Measurements from ENCODE around the gene FKBP14. TPM values are rescaled to one million over a fixed set of nuclear protein-coding genes. Genes with fewer than 3 reads are reported as not detected.
A peak's percentile ranks its signal among the peaks of the same experiment; 100 is the strongest.

The FKBP14 gene
- total and polyA plus RNA-seq, 12 donors, result 3.0 to 16.0 (median 13.1) TPM

GRCh38 chr7:30036220-30036619 is 9.7 kb upstream of the FKBP14 start:
- DNase-seq (no peak), ATAC-seq (no peak)
- Histone ChIP-seq H3K9me3 (no peaks in the 10 kb centered on the region), H3K4me3 (no peak overlapping the region), H3K4me1 (peaks cover 0 to 26% (median 12%) of the 10 kb centered on the region in 9 donors), H3K36me3 (no peaks in the 10 kb centered on the region), H3K27ac (no peak overlapping the region), H3K27me3 (no peaks in the 10 kb centered on the region)
- WGBS, 2 donors, result 96 to 97% methylated on average over 2 of the region's 2 CpGs
- TF ChIP-seq, protein P1, sequence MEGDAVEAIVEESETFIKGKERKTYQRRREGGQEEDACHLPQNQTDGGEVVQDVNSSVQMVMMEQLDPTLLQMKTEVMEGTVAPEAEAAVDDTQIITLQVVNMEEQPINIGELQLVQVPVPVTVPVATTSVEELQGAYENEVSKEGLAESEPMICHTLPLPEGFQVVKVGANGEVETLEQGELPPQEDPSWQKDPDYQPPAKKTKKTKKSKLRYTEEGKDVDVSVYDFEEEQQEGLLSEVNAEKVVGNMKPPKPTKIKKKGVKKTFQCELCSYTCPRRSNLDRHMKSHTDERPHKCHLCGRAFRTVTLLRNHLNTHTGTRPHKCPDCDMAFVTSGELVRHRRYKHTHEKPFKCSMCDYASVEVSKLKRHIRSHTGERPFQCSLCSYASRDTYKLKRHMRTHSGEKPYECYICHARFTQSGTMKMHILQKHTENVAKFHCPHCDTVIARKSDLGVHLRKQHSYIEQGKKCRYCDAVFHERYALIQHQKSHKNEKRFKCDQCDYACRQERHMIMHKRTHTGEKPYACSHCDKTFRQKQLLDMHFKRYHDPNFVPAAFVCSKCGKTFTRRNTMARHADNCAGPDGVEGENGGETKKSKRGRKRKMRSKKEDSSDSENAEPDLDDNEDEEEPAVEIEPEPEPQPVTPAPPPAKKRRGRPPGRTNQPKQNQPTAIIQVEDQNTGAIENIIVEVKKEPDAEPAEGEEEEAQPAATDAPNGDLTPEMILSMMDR (IDR thresholded peaks at IDR 0.05), result no peak
- intact Hi-C loops (cut with DNase I), result no loop called here

- intact Hi-C loops (cut with DNase I), result no loop called here
- no peak overlapping the region for H3K27ac ChIP-seq
- peaks cover 0 to 34% (median 22%) of the 10 kb centered on the region in 9 donors for H3K4me1 ChIP-seq
- TF ChIP-seq, protein P1 (IDR thresholded peaks at IDR 0.05), result no peak
- ATAC-seq (no peak), DNase-seq (no peak)
- H3K4me3 ChIP-seq, result no peak overlapping the region
- no peaks in the 10 kb centered on the region for H3K27me3 ChIP-seq
- no peaks in the 10 kb centered on the region for H3K9me3 ChIP-seq
- 87 to 93% methylated on average over 3 of the region's 3 CpGs for WGBS, 2 donors
- no peaks in the 10 kb centered on the region for H3K36me3 ChIP-seq
These were observed 8.0 kb upstream of the FKBP14 start for GRCh38 chr7:30034501-30034900.

DNA sequence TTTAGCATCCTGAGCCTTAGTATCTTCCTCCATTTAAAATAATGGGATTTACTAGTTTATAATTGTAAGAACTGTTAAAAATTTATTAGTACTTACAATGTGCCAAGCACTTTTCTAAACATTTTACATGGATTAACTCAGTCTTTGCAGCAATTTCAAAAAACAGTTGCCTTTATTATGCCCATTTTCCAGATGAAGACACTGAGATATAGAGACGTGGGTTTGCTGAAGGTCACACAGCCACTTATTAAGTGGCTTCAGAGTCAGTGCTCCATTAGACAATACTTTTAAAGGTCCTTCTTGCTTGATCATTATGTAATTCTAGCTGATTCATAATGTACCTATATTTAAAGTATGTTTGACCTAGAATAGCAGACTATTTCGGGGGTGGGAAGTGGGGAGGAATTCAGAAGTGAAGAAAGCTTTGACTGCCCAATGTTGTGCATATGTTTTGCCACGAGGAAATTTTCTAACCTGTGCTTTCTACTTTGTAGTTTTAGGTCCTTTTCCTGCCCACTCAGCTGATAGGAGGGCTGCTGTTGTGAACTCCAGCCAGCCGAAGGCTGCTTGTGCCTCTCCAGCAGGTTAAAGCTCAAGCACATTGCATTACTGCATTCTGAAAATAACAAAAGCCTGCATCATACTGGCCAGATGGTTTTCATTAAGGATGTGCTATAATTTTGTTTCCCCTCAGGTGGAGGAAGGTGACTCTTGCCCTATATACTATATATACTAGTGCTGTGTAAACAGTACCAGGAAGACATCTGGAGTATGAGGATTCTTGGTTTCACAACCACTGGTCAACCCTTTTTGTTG is 6.0 kb upstream of the FKBP14 start:
- intact Hi-C loops (cut with DNase I), result no loop called here
- Histone ChIP-seq H3K27me3 (no peaks in the 10 kb centered on the region), H3K27ac (peak overlapping the region in 1 of 10 donors; percentile 65), H3K36me3 (no peaks in the 10 kb centered on the region), H3K9me3 (no peaks in the 10 kb centered on the region), H3K4me3 (no peak overlapping the region), H3K4me1 (peaks cover 0 to 38% (median 28%) of the 10 kb centered on the region in 9 donors)
- TF ChIP-seq, protein P1 (IDR thresholded peaks at IDR 0.05), result no peak
- DNase-seq, result no peak
- ATAC-seq, result no peak
- WGBS, 2 donors, result 34 to 40% methylated on average over 4 of the region's 4 CpGs

DNA sequence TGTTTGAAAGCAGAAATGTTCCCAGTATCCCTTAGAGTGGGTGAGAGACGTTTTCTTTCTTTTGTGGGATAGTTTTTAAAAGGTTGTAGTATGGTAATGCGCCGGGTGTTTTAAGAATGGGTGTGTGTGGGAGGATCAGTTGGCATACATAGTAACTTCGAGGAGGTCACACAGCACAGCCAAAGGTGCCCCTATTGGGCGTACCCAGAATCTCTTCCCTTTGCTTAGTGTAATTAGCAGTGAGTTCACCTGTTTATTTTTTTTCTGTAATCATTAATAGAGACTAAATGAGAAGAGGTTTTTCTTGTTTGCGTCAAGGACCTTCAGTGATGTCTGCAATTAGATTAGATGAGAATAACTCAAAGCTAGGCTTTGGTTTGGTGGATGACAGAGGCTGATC is 3.2 kb upstream of the FKBP14 start:
- 29 to 33% methylated on average over 6 of the region's 6 CpGs for WGBS, 2 donors
- Histone ChIP-seq H3K4me1 (peaks cover 0 to 54% (median 43%) of the 10 kb centered on the region in 9 donors), H3K36me3 (no peaks in the 10 kb centered on the region), H3K4me3 (peak overlapping the region in 7 of 10 donors; percentile 88 to 98 (median 92)), H3K27me3 (no peaks in the 10 kb centered on the region), H3K9me3 (no peaks in the 10 kb centered on the region), H3K27ac (peak overlapping the region in 3 of 10 donors; percentile 89 to 90 (median 89))
- intact Hi-C loops (cut with DNase I), result loop anchor here in 2 of 10 donors (5.0 to 10.0 kb wide), 2 partner anchors 103 to 255 kb away; partner anchors contain the start of genes MTURN (in 1 of the 2) and ZNRF2 (in 1 of the 2)
- ATAC-seq (no peak), DNase-seq (no peak)
- TF ChIP-seq, protein P1 (IDR thresholded peaks at IDR 0.05), result no peak
